ENCODE results near the gene ADCY2.

DNA sequence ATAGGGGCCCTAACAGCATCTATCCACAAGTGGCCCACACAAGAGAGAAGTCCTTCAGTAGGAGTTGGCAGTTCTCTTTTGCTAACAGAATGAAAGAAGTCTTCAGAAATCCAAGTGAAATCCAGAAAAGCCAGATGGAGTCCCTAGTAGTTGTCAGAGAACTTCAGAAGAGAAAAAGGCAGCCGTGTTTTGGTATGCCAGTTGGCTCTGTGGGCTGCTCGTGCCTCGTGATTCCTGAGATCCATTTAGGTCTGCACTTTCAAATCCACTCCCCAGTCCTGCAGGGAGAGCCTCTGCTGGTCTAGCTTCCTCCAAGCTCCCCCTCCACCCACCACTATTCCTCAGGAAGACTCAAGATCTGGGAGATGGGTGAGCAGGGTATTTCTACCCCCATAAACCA is 386.0 kb downstream of the ADCY2 start:
- TF ChIP-seq POLR2A (IDR thresholded peaks at IDR 0.05) (no peak), POLR2AphosphoS5 (IDR thresholded peaks at IDR 0.05) (no peak)
- TF ChIP-seq, protein P1, sequence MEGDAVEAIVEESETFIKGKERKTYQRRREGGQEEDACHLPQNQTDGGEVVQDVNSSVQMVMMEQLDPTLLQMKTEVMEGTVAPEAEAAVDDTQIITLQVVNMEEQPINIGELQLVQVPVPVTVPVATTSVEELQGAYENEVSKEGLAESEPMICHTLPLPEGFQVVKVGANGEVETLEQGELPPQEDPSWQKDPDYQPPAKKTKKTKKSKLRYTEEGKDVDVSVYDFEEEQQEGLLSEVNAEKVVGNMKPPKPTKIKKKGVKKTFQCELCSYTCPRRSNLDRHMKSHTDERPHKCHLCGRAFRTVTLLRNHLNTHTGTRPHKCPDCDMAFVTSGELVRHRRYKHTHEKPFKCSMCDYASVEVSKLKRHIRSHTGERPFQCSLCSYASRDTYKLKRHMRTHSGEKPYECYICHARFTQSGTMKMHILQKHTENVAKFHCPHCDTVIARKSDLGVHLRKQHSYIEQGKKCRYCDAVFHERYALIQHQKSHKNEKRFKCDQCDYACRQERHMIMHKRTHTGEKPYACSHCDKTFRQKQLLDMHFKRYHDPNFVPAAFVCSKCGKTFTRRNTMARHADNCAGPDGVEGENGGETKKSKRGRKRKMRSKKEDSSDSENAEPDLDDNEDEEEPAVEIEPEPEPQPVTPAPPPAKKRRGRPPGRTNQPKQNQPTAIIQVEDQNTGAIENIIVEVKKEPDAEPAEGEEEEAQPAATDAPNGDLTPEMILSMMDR (IDR thresholded peaks at IDR 0.05) = no peak

Measured in prostate gland (tissue), 2 donors.